HG02798 (cell line): ENCODE data around the gene FAM120B.
"Not testable (repeated sequence)": the region's sequence is repeated elsewhere in the genome, so short reads cannot be mapped to it uniquely, and the experiment has no call there.

Experiments
- ATAC-seq: cut with Tn5 transposase; IDR thresholded peaks from one replicate; pipeline ENCODE4 v1.9.1; 2021; ENCODE audit warnings: mild to moderate bottlenecking; ENCODE audit not compliant: unreplicated experiment, poor library complexity

Gene FAM120B

GRCh38 chr6:170296746-170297575 lies 9.6 kb upstream of the FAM120B start:
- no peak for ATAC-seq

- ATAC-seq: no peak
These were observed 8.8 kb upstream of the FAM120B start for GRCh38 chr6:170297576-170298330.

DNA sequence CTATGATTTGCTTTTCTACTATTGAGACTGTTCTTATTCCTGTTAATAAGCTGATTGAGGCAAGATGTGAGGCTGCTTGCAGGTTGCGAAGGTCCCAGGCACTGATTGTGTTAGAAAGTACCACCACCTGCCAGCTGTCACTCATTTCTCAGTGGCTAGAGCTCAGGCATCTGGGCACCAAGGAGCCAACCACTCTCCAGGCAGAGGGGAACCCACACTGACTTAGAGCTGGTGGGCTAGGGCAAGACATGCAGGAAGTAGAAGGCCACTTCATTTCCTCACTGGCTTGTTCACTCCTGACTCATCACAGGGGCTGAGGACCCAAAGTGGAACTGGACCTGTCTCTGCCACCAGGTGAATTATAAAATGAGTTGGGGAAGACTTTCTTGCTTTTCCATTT lies 7.9 kb upstream of the FAM120B start:
- ATAC-seq: no peak

- ATAC-seq: no peak
These were observed 5.4 kb upstream of the FAM120B start for GRCh38 chr6:170301184-170301583.

- no peak for ATAC-seq
These were observed 694 bp upstream of the FAM120B start for GRCh38 chr6:170305805-170306323.

DNA sequence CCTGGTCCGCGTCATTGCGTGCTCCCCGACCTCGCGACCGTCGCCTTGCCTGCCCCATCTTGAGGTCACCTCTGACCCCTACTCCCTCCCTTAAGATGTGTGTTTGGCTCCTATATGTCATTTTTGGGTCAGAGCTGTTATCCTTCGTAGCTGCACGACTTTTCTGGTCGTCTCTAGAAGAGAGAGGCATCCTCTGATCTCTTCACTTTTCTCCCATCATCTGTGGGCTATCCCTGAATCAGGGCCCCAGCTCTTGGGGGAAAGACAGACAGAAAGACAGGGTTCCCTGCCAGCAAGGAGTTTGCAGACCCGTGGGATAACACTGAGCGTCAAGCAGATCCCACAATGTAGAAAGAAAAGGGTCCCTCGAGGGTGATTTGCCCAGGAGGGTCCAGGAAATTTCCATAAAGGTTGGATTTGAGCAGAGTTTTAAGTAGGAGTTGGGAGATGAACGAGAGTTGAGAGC lies 555 bp downstream of the FAM120B start:
- ATAC-seq: no peak

- no peak for ATAC-seq
These were observed 2.2 kb downstream of the FAM120B start for GRCh38 chr6:170308761-170309160.

DNA sequence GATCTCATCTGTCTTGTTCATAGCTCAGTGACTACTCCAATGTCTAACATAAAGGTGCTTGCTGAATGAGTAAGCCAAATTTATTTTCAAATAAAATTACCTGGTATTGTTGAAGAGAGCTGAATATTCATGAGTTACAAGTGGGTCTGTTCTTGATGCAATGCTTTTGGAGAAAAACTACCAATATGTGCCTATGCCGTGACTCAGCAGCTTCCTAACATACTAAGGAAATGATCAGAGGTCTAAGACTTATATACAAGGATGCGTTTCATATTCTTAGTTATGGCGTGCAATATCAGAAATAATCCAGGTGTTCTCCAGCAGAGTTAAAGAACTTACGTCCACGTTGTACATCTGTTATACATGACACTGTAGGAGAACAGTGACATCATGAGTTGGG lies 5.1 kb downstream of the FAM120B start:
- no peak for ATAC-seq

GRCh38 chr6:170312876-170313275 lies 6.3 kb downstream of the FAM120B start:
- no peak for ATAC-seq

DNA sequence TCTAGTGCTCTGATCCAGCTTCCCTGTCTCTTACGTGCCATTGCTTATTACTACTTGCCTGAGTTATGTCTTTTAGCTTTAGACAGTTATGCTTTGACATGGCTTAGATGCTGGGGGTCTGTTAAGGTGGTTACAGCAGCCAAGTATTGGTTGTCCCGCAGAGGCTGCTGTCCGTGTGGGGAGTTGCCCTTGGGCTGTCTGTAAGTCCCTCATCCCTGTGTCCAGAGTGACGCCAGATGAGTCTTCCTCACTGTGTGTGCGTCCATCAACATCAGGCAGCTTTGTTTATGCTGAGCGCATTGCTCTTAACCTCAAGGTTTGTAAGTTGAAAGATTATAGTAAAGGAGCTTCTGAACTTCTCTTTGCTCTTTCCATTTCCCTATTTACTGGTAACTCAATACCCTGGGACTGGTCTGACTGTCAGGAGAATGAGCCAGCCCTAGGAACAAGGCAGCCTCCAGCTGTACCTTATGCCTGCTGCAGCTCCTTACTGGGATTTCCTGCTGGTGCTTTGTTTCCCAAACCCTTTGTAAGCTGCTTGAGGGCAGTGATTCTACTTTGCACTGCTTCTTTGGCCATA lies 7.2 kb downstream of the FAM120B start:
- no peak for ATAC-seq

DNA sequence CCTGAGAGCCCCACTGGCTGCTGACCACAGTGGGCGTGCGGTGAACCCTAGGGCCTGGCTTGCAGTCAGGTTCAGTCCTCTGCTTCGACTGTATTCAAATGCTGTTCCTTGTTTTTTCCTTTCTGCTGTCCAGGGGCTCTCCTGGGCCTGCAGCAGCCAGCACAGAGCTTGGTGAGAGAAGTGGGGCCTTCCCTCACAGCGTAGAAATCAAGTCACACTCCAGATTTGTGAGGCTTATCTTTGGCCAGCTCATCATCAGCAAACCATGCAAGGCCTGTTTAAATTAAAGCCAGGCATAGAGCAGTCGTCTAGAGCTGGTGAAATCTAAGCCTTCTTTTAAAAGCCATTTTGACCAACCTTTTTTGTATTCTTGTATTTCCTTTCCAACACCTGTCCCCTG lies 8.4 kb downstream of the FAM120B start:
- no peak for ATAC-seq

GRCh38 chr6:170316071-170316470 lies 9.5 kb downstream of the FAM120B start:
- no peak for ATAC-seq

GRCh38 chr6:170317076-170317475 lies 10.5 kb downstream of the FAM120B start:
- no peak for ATAC-seq

DNA sequence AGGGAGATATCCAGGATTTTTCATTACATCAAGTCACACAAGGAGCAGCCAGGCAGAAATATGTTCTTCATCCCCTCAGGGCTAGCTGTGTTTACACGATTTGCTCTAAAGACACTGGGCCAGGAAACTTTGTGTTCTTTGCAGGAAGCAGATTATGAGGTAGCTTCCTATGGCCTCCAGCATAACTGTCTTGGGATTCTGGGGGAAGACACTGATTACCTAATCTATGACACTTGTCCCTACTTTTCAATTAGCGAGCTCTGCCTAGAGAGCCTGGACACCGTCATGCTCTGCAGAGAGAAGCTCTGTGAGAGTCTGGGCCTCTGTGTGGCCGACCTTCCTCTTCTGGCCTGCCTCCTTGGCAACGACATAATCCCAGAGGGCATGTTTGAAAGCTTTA lies 11.2 kb downstream of the FAM120B start:
- no peak for ATAC-seq

- no peak for ATAC-seq
These were observed 22.8 kb downstream of the FAM120B start for GRCh38 chr6:170329321-170329720.

- not testable (repeated sequence) for ATAC-seq
These were observed 28.6 kb downstream of the FAM120B start for GRCh38 chr6:170335199-170335598.

DNA sequence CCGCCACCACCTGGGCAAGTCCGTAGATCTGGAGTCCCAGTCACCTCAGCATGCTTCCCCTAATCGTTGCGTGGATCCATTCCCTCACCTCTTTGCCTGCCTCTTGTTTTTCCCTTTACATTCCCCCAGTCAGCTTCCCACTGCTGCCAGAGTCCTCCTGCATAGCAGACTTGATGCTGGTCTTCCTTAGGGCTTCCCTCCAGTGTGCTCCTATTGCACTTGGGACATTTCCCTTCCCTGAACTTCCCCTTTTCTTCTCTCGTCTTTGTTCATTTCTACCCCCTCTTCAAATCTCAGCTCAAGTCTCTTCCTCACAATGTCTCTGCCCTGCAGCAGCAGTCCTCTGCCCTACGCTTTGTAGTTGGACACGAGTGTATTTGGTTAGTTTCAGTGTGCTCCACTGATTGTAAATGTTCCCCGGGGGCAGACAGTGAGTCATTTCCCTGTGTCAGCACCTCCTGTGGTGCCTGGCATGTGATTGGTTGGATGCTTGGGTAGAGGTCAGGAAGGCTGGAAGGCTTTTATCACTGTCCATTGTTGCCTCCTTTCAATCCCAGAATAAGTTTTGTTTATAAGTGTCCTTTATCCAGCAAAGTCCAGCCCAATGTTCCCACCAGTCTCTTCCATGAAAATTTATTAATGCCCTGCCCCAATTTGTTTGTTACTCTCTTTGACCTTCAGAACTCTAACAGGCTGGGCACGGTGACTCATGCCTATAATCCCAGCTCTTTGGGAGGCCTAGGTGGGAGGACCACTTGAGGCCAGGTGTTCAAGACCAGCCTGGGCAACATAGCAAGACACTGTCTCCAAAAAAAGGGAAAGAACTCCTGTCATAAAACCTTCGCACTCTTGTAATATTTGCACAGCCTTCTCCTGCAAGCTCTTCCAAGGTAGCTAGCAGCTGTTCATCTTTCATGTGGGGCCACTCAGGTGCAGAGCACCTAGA lies 38.3 kb downstream of the FAM120B start:
- no peak for ATAC-seq

- no peak for ATAC-seq
These were observed 39.1 kb downstream of the FAM120B start for GRCh38 chr6:170345662-170346061.

DNA sequence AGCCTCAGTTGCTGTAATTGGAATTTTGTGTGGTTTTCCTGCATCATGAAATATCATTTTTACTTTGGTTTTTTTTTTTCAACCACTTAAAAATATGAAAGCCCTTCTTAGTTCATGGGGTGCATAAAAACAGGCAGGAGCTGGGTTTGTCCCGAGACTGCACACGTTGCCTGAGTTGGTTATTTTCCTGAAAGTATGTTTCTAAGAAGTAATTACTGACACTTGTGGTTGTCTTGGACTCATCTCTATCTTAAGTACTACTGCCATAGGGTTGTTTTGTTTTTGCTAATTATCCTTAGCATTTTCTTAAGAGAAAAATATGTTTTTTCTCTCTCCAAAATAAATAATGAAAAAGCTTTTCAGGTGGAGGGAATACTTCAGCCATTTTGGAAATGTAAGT lies 40.1 kb downstream of the FAM120B start:
- ATAC-seq: no peak

- peak; percentile 86 for ATAC-seq
These were observed 40.5 kb downstream of the FAM120B start for GRCh38 chr6:170347091-170347490.
